Measurements from ENCODE around the gene CST3.

DNA sequence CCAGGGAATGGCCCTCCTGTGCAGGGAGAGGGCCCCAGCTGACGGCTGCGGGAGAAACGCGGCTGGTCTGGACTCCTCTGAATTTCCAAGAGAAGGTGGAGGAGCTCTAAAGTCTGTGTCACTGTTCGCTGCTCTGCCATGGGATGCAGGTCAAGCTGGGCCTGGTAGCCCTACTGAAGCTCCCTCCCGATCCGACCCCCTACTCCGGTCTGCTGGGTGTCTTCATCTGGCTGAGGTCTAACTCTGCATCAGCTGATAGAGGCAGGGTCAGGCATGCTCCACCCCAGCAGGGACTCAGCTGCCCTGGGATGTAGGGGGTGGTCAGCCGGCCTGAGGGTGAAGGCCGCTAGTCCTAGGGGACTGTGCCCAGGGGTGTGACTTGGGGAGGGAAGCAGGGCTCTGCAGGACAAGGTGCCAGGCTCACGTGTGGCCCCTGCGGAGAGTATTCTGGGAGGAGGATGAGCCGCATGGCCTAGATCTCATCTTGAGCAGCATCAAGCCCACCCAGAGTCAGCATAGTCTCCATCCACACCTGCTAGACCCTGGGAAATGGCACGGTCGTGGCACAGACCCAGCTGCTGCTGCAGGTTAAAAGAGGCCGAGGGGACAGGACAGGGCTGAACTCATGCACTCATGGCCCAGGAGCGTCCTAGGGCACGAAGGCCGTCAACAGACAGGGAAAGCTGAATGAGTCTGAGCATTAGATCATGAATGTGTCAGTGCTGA, 1.4 kb downstream of the CST3 start:
- TF ChIP-seq, protein P1, sequence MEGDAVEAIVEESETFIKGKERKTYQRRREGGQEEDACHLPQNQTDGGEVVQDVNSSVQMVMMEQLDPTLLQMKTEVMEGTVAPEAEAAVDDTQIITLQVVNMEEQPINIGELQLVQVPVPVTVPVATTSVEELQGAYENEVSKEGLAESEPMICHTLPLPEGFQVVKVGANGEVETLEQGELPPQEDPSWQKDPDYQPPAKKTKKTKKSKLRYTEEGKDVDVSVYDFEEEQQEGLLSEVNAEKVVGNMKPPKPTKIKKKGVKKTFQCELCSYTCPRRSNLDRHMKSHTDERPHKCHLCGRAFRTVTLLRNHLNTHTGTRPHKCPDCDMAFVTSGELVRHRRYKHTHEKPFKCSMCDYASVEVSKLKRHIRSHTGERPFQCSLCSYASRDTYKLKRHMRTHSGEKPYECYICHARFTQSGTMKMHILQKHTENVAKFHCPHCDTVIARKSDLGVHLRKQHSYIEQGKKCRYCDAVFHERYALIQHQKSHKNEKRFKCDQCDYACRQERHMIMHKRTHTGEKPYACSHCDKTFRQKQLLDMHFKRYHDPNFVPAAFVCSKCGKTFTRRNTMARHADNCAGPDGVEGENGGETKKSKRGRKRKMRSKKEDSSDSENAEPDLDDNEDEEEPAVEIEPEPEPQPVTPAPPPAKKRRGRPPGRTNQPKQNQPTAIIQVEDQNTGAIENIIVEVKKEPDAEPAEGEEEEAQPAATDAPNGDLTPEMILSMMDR (IDR thresholded peaks at IDR 0.05; ENCODE audit: low read depth, low read length): no peak
- no peak for TF ChIP-seq POLR2A (IDR thresholded peaks at IDR 0.05; ENCODE audit: extremely low read depth, insufficient read length)
